Measurements from ENCODE around the gene ERAS. TPM values are rescaled to one million over a fixed set of nuclear protein-coding genes. Genes with fewer than 3 reads are reported as not detected.

ERAS gene
- total RNA-seq, 1 donor from 2014 or later: not detected

DNA sequence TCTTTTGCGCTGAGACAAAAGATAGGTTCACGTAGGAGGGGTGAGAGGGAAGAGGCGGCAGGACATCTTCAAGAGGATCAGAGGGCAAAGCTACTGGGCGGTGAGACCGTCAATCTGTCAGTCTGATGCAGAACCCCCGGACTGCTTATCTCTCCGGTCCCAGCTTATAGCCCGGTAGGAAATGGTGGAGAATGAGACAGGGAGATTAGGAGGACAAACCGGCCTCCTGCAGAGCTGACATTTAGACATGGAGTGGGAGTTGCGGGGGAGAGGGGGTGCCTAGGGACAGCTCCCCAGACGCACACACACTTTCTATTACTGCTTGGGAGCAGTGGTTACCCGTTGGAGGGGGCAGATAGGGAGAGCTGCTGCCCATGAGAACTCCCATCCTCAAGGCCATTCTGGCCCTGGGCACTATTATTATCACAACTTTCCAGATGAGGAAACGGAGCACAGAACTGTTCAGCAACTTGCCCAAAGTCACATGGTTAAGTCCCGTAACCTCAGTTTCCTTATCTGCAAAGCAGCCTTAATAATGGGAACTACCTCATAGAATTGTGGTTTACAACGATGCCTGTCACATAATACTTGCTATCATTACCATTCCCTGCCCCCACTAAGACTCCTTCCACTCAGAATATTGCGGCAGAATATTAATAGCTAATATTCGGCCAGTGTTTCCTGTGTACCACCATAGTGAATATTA, 25.6 kb upstream of the ERAS start:
- Histone ChIP-seq H3K79me2 (ENCODE audit: insufficient read depth, low read length) (no peaks in the 10 kb centered on the region), H3K9ac (ENCODE audit: low read length) (peak overlapping the region; percentile 95), H3K4me2 (ENCODE audit: low read length) (peak overlapping the region; percentile 98), H3K27ac (ENCODE audit: low read depth, low read length) (peak overlapping the region; percentile 95), H3K4me3 (ENCODE audit: insufficient read depth, low read depth, low read length) (peak overlapping the region; percentile 69), H3K9me3 (ENCODE audit: insufficient read depth, low read depth, low read length) (no peaks in the 10 kb centered on the region), H2AFZ (ENCODE audit: low read depth, low read length) (peak overlapping the region; percentile 97), H3K4me1 (ENCODE audit: insufficient read depth, low read length) (peaks cover 10% of the 10 kb centered on the region), H4K20me1 (ENCODE audit: insufficient read depth, low read length) (no peaks in the 10 kb centered on the region), H3K36me3 (ENCODE audit: insufficient read depth, low read length) (no peaks in the 10 kb centered on the region), H3K27me3 (ENCODE audit: insufficient read depth, low read length) (no peaks in the 10 kb centered on the region)
- no peak for DNase-seq (ENCODE audit: low read depth)
- Mint-ChIP-seq H3K4me3 (ENCODE audit: unreplicated experiment) (peak overlapping the region; percentile 95), H3K27me3 (ENCODE audit: low read depth, unreplicated experiment) (no peaks in the 10 kb centered on the region), H3K4me1 (ENCODE audit: low read depth, unreplicated experiment) (peaks cover 4% of the 10 kb centered on the region), H3K36me3 (ENCODE audit: low read depth, unreplicated experiment) (no peaks in the 10 kb centered on the region), H3K27ac (ENCODE audit: unreplicated experiment) (peak overlapping the region; percentile 98), H3K9me3 (ENCODE audit: unreplicated experiment) (no peaks in the 10 kb centered on the region)
- TF ChIP-seq EZH2 (IDR thresholded peaks at IDR 0.05; ENCODE audit: insufficient read depth, low read length): no peak
- no peak for FAIRE-seq

DNA sequence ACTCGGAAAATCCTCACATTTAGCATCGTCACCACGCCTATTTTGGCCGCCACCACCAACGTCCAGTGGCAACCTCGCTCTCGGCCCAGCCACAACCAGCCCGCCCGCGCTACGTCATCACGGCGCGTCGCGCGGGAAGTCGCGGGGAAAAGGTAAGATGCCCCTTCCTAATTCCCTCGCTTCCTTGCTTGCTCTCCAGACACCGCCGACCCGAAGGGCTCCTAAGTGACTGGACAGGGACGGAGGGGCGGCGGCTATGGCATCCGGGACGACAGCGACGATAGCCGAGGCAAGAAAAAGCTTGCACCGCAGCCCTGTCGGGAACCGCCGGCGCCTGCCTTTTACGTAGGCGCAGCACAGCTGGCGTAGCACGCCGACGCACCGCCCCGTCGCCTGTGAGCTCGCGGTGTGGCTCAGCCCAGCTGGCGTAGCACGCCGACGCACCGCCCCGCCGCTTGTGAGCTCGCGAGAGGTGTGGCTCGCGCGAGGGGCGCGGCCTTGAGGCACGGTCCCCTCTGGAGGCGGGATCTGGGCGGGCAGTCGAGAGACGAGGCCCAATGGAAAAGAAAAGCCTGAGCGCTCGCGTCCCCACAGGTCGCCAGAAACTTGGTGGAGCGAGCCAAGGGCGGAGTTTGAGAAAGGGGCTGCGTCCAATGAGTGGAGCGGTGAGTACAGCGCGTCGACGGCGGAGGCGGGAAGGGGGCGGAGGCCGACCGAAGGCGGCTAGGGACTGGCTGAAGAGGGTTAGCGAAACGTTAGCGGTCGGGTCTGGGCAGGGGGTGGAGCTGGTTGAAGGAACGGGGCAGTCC, 24.8 kb upstream of the ERAS start, which contains the start of gene HDAC6:
Gene HDAC6, plus strand, starts transcription at position 788 of the 809 bp plus-strand sequence. CDS start 626 bp downstream, outside the sequence.
- peak within 1 kb of the TSS; percentile 98 for H3K4me2 ChIP-seq (ENCODE audit: low read length)
- Mint-ChIP-seq H3K27me3 (ENCODE audit: low read depth, unreplicated experiment) (no peaks in the 10 kb centered on the region), H3K4me1 (ENCODE audit: low read depth, unreplicated experiment) (peaks cover 3% of the 10 kb centered on the region), H3K27ac (ENCODE audit: unreplicated experiment) (peak within 1 kb of the TSS; percentile 100), H3K4me3 (ENCODE audit: unreplicated experiment) (peak within 1 kb of the TSS; percentile 95), H3K36me3 (ENCODE audit: low read depth, unreplicated experiment) (no peaks in the 10 kb centered on the region), H3K9me3 (ENCODE audit: unreplicated experiment) (no peaks in the 10 kb centered on the region)
- H3K4me1 ChIP-seq (ENCODE audit: insufficient read depth, low read length): peaks cover 10% of the 10 kb centered on the region
- H4K20me1 ChIP-seq (ENCODE audit: insufficient read depth, low read length): no peaks in the 10 kb centered on the region
- H3K9me3 ChIP-seq (ENCODE audit: insufficient read depth, low read depth, low read length): no peaks in the 10 kb centered on the region
- H3K4me3 ChIP-seq (ENCODE audit: insufficient read depth, low read depth, low read length): peak within 1 kb of the TSS; percentile 69
- no peak for TF ChIP-seq EZH2 (IDR thresholded peaks at IDR 0.05; ENCODE audit: insufficient read depth, low read length)
- TF ChIP-seq, protein P1, sequence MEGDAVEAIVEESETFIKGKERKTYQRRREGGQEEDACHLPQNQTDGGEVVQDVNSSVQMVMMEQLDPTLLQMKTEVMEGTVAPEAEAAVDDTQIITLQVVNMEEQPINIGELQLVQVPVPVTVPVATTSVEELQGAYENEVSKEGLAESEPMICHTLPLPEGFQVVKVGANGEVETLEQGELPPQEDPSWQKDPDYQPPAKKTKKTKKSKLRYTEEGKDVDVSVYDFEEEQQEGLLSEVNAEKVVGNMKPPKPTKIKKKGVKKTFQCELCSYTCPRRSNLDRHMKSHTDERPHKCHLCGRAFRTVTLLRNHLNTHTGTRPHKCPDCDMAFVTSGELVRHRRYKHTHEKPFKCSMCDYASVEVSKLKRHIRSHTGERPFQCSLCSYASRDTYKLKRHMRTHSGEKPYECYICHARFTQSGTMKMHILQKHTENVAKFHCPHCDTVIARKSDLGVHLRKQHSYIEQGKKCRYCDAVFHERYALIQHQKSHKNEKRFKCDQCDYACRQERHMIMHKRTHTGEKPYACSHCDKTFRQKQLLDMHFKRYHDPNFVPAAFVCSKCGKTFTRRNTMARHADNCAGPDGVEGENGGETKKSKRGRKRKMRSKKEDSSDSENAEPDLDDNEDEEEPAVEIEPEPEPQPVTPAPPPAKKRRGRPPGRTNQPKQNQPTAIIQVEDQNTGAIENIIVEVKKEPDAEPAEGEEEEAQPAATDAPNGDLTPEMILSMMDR (IDR thresholded peaks at IDR 0.05; ENCODE audit: insufficient read depth, low read depth, low read length): no peak
- FAIRE-seq (peak; percentile 49), DNase-seq (ENCODE audit: low read depth) (peak; percentile 95)
- H3K36me3 ChIP-seq (ENCODE audit: insufficient read depth, low read length): no peaks in the 10 kb centered on the region
- H2AFZ ChIP-seq (ENCODE audit: low read depth, low read length): peak within 1 kb of the TSS; percentile 97
- no peaks in the 10 kb centered on the region for H3K27me3 ChIP-seq (ENCODE audit: insufficient read depth, low read length)
- H3K9ac ChIP-seq (ENCODE audit: low read length): peak within 1 kb of the TSS; percentile 96
- peak within 1 kb of the TSS; percentile 95 for H3K27ac ChIP-seq (ENCODE audit: low read depth, low read length)
- no peaks in the 10 kb centered on the region for H3K79me2 ChIP-seq (ENCODE audit: insufficient read depth, low read length)

DNA sequence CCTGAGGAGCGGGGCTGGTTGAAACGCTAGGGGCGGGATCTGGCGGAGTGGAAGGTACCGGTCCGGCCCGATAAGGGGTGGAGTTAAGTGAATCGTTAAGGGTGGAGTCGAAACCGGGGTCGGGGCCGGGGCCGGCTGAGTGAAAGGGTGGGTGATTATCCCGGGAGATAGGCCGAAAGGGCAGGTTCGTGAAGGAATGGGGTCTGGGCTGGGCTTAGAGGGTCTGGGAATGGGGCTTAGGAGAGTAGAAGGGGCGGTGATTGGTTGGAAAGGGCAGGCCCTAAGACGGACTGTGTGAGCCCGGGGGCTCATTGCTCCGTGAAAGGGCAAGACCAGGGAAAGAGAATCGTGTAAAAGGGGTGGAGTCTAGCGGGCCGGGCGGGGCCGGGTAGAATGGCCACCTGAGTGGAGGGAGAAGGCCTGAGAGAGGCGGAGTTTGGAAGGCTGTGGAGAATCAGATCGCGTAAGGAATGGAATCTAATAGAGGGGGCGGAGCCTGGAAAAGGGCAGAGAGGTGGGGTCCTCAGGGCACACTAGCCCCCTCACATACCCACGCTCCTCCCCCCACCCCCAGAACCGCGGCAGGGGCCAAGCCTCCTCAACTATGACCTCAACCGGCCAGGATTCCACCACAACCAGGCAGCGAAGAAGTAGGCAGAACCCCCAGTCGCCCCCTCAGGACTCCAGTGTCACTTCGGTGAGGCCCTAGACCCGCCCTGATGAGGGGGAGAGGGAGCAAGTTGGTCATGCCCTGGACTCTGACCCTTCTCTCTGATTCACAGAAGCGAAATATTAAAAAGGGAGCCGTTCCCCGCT, 24.0 kb upstream of the ERAS start:
- H3K36me3 Mint-ChIP-seq (ENCODE audit: low read depth, unreplicated experiment): no peaks in the 10 kb centered on the region
- H3K27me3 ChIP-seq (ENCODE audit: insufficient read depth, low read length): no peaks in the 10 kb centered on the region
- H3K9me3 Mint-ChIP-seq (ENCODE audit: unreplicated experiment): no peaks in the 10 kb centered on the region
- DNase-seq (ENCODE audit: low read depth) (peak; percentile 67), FAIRE-seq (no peak)
- H3K4me1 Mint-ChIP-seq (ENCODE audit: low read depth, unreplicated experiment): peaks cover 3% of the 10 kb centered on the region
- peak overlapping the region; percentile 96 for H3K9ac ChIP-seq (ENCODE audit: low read length)
- no peaks in the 10 kb centered on the region for H4K20me1 ChIP-seq (ENCODE audit: insufficient read depth, low read length)
- peak overlapping the region; percentile 44 for H2AFZ ChIP-seq (ENCODE audit: low read depth, low read length)
- peaks cover 10% of the 10 kb centered on the region for H3K4me1 ChIP-seq (ENCODE audit: insufficient read depth, low read length)
- peak overlapping the region; percentile 87 for H3K4me2 ChIP-seq (ENCODE audit: low read length)
- H3K27me3 Mint-ChIP-seq (ENCODE audit: low read depth, unreplicated experiment): no peaks in the 10 kb centered on the region
- no peaks in the 10 kb centered on the region for H3K36me3 ChIP-seq (ENCODE audit: insufficient read depth, low read length)
- H3K27ac ChIP-seq (ENCODE audit: low read depth, low read length): peak overlapping the region; percentile 95
- no peaks in the 10 kb centered on the region for H3K9me3 ChIP-seq (ENCODE audit: insufficient read depth, low read depth, low read length)
- H3K79me2 ChIP-seq (ENCODE audit: insufficient read depth, low read length): no peaks in the 10 kb centered on the region
- peak overlapping the region; percentile 95 for H3K4me3 Mint-ChIP-seq (ENCODE audit: unreplicated experiment)
- H3K27ac Mint-ChIP-seq (ENCODE audit: unreplicated experiment): peak overlapping the region; percentile 100
- TF ChIP-seq, protein P1 (IDR thresholded peaks at IDR 0.05; ENCODE audit: insufficient read depth, low read depth, low read length): no peak
- TF ChIP-seq EZH2 (IDR thresholded peaks at IDR 0.05; ENCODE audit: insufficient read depth, low read length): no peak
- peak overlapping the region; percentile 68 for H3K4me3 ChIP-seq (ENCODE audit: insufficient read depth, low read depth, low read length)
